GM23338 (cell line): ENCODE data around the gene NOP9. TPM values are rescaled to one million over a fixed set of nuclear protein-coding genes. Genes with fewer than 3 reads are reported as not detected.

Source experiments
- ATAC-seq: fragments of 200-7000 bp; cut with Tn5 transposase; 3 replicates; pipeline ENCODE4 v1.9.1; 2020
- DNase-seq: peaks from one replicate; pipeline ENCODE4 v3.0.0-alpha.2; 2015; ENCODE audit warnings: low spot score
- H2AFZ ChIP-seq: fragments of 200-600 bp; sonication (generic); 2 replicates; pipeline ENCODE4 v1.8.0; 2016; ENCODE audit warnings: antibody characterized with exemption, mild to moderate bottlenecking, moderate library complexity
- H3F3A ChIP-seq: fragments of 200-600 bp; sonication (generic); replicated peaks from 2 replicates; pipeline ENCODE4 v1.8.0; 2017; ENCODE audit warnings: antibody characterized with exemption, mixed run types, low read depth
- H3K27ac ChIP-seq: fragments of 200-600 bp; sonication (generic); 2 replicates; pipeline ENCODE4 v1.6.1; 2016; ENCODE audit warnings: low read depth
- H3K27me3 ChIP-seq: fragments of 200-600 bp; sonication (generic); 2 replicates; pipeline ENCODE4 v1.8.0; 2016; ENCODE audit warnings: mild to moderate bottlenecking, mixed run types, moderate library complexity; ENCODE audit not compliant: insufficient read depth
- H3K36me3 ChIP-seq: fragments of 200-600 bp; sonication (generic); 2 replicates; pipeline ENCODE4 v1.8.0; 2016; ENCODE audit warnings: mild to moderate bottlenecking; ENCODE audit not compliant: insufficient read depth
- H3K4me1 ChIP-seq: fragments of 200-600 bp; sonication (generic); 2 replicates; pipeline ENCODE4 v1.8.0; 2016; ENCODE audit warnings: mild to moderate bottlenecking, moderate library complexity; ENCODE audit not compliant: insufficient read depth
- H3K4me2 ChIP-seq: fragments of 200-600 bp; sonication (generic); 2 replicates; pipeline ENCODE4 v1.7.1; 2017; ENCODE audit warnings: mixed run types
- H3K4me3 ChIP-seq: fragments of 200-600 bp; sonication (generic); 2 replicates; pipeline ENCODE4 v1.6.1; 2016; ENCODE audit warnings: mixed run types
- H3K79me2 ChIP-seq: fragments of 200-600 bp; sonication (generic); replicated peaks from 2 replicates; pipeline ENCODE4 v1.8.0; 2017; ENCODE audit warnings: mild to moderate bottlenecking; ENCODE audit not compliant: insufficient read depth
- H3K9me2 ChIP-seq: fragments of 200-600 bp; sonication (generic); 2 replicates; pipeline ENCODE4 v1.8.0; 2017; ENCODE audit not compliant: insufficient read depth
- H4K20me1 ChIP-seq: fragments of 200-600 bp; sonication (generic); replicated peaks from 2 replicates; pipeline ENCODE4 v1.8.0; 2017; ENCODE audit warnings: mild to moderate bottlenecking; ENCODE audit not compliant: insufficient read depth
- H3K27ac Mint-ChIP-seq: 2 replicates; pipeline ENCODE4 v1.8.0; 2020; ENCODE audit warnings: inconsistent platforms, mild to moderate bottlenecking, moderate library complexity, mixed read lengths
- H3K27me3 Mint-ChIP-seq: 3 replicates; pipeline ENCODE4 v1.8.0; 2022; ENCODE audit warnings: low read depth, mild to moderate bottlenecking, moderate library complexity, mixed read lengths, inconsistent platforms; ENCODE audit not compliant: insufficient read depth, poor library complexity
- H3K36me3 Mint-ChIP-seq: 3 replicates; pipeline ENCODE4 v1.8.0; 2021; ENCODE audit warnings: low read depth, mild to moderate bottlenecking, inconsistent platforms, moderate library complexity, mixed read lengths
- H3K4me1 Mint-ChIP-seq: 3 replicates; pipeline ENCODE4 v1.8.0; 2020; ENCODE audit warnings: mild to moderate bottlenecking, inconsistent platforms, mixed read lengths
- H3K4me3 Mint-ChIP-seq: 3 replicates; pipeline ENCODE4 v1.8.0; 2021; ENCODE audit warnings: moderate library complexity, mild to moderate bottlenecking, inconsistent platforms, mixed read lengths
- H3K9me3 Mint-ChIP-seq: 3 replicates; pipeline ENCODE4 v1.8.0; 2020; ENCODE audit warnings: moderate library complexity, mild to moderate bottlenecking, inconsistent platforms, mixed read lengths
- CREB1 ChIP-seq: fragments of 250-450 bp; sonication (Bioruptor Pico); IDR thresholded peaks from 2 replicates; pipeline ENCODE4 v1.5.0; 2020; ENCODE audit warnings: low read depth, mild to moderate bottlenecking, moderate library complexity
- ZNF331 ChIP-seq: fragments of 250-450 bp; sonication (Bioruptor Pico); IDR thresholded peaks from 2 replicates; pipeline ENCODE4 v1.5.0; 2020; ENCODE audit warnings: low read depth, mild to moderate bottlenecking, moderate library complexity
- polyA plus RNA-seq: library from polyadenylated mRNA; unstranded; fragments of >200 nt; fragmentation: Nextera tagmentation; extraction: Ambion mirVana; gene quantifications from 2 replicates; pipeline ENCODE4 v1.2.1, GENCODE V29; 2016
- total RNA-seq: library from RNA; depleted of rRNA; stranded (reverse); fragments of >200 nt; shearing (Covaris generic); gene quantifications from 2 replicates; pipeline ENCODE4 v1.2.3, GENCODE V29; 2014
- TF ChIP-seq, protein P1 (sequence below): fragments of 250-450 bp; sonication (Bioruptor Pico); IDR thresholded peaks from 2 replicates; pipeline ENCODE4 v1.5.0; 2020; ENCODE audit warnings: mild to moderate bottlenecking, moderate library complexity
- TF ChIP-seq, protein P2 (sequence below): IDR thresholded peaks from one replicate; pipeline ENCODE4 v1.6.1; 2018; ENCODE audit warnings: antibody characterized with exemption; ENCODE audit not compliant: unreplicated experiment

Gene NOP9
- total and polyA plus RNA-seq, 2 experiments from 2014 or later, result 7.9 to 32.8 TPM

GRCh38 chr14:24274101-24274543 is 25.5 kb upstream of the NOP9 start (continued):
- TF ChIP-seq, protein P1, sequence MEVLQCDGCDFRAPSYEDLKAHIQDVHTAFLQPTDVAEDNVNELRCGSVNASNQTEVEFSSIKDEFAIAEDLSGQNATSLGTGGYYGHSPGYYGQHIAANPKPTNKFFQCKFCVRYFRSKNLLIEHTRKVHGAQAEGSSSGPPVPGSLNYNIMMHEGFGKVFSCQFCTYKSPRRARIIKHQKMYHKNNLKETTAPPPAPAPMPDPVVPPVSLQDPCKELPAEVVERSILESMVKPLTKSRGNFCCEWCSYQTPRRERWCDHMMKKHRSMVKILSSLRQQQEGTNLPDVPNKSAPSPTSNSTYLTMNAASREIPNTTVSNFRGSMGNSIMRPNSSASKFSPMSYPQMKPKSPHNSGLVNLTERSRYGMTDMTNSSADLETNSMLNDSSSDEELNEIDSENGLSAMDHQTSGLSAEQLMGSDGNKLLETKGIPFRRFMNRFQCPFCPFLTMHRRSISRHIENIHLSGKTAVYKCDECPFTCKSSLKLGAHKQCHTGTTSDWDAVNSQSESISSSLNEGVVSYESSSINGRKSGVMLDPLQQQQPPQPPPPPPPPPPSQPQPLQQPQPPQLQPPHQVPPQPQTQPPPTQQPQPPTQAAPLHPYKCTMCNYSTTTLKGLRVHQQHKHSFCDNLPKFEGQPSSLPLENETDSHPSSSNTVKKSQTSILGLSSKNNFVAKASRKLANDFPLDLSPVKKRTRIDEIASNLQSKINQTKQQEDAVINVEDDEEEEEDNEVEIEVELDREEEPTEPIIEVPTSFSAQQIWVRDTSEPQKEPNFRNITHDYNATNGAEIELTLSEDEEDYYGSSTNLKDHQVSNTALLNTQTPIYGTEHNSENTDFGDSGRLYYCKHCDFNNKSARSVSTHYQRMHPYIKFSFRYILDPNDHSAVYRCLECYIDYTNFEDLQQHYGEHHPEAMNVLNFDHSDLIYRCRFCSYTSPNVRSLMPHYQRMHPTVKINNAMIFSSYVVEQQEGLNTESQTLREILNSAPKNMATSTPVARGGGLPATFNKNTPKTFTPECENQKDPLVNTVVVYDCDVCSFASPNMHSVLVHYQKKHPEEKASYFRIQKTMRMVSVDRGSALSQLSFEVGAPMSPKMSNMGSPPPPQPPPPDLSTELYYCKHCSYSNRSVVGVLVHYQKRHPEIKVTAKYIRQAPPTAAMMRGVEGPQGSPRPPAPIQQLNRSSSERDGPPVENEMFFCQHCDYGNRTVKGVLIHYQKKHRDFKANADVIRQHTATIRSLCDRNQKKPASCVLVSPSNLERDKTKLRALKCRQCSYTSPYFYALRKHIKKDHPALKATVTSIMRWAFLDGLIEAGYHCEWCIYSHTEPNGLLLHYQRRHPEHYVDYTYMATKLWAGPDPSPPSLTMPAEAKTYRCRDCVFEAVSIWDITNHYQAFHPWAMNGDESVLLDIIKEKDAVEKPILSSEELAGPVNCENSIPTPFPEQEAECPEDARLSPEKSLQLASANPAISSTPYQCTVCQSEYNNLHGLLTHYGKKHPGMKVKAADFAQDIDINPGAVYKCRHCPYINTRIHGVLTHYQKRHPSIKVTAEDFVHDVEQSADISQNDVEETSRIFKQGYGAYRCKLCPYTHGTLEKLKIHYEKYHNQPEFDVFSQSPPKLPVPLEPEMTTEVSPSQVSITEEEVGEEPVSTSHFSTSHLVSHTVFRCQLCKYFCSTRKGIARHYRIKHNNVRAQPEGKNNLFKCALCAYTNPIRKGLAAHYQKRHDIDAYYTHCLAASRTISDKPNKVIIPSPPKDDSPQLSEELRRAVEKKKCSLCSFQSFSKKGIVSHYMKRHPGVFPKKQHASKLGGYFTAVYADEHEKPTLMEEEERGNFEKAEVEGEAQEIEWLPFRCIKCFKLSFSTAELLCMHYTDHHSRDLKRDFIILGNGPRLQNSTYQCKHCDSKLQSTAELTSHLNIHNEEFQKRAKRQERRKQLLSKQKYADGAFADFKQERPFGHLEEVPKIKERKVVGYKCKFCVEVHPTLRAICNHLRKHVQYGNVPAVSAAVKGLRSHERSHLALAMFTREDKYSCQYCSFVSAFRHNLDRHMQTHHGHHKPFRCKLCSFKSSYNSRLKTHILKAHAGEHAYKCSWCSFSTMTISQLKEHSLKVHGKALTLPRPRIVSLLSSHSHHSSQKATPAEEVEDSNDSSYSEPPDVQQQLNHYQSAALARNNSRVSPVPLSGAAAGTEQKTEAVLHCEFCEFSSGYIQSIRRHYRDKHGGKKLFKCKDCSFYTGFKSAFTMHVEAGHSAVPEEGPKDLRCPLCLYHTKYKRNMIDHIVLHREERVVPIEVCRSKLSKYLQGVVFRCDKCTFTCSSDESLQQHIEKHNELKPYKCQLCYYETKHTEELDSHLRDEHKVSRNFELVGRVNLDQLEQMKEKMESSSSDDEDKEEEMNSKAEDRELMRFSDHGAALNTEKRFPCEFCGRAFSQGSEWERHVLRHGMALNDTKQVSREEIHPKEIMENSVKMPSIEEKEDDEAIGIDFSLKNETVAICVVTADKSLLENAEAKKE (CRISPR knock-in tag), result no peak

DNA sequence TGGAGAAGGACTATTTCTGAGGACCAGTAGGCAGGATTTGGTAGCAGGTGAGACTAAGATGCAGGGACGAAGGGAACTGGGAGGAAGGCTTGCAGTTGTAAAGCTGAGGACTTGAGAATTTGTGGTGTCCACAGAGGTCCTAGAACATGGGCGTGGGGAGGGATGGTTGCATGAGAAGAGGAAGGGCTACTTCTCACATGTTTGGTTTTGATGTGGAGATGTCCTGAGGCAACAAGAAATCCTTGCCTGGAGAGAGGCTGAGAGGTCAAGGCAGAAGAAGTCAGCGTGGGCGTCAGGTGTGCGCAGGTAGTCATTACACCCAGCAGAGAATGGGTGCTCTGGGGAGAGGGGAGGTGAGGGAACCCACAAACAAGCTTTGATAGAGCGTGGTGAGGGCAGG is 22.6 kb upstream of the NOP9 start:
- Histone ChIP-seq H3K79me2 (no peaks in the 10 kb centered on the region; the same call in 1 of the 2 replicates), H3K27me3 (no peaks in the 10 kb centered on the region), H3K27ac (no peak overlapping the region), H3F3A (peaks cover 5% of the 10 kb centered on the region; the same call in 1 of the 2 replicates), H3K9me2 (no peaks in the 10 kb centered on the region), H3K4me2 (no peak overlapping the region), H4K20me1 (no peaks in the 10 kb centered on the region; the same call in 1 of the 2 replicates), H3K4me3 (no peak overlapping the region), H3K4me1 (peaks cover 7% of the 10 kb centered on the region), H3K36me3 (no peaks in the 10 kb centered on the region), H2AFZ (no peak overlapping the region)
- Mint-ChIP-seq H3K27me3 (peaks cover 10% of the 10 kb centered on the region), H3K27ac (no peak overlapping the region), H3K36me3 (no peaks in the 10 kb centered on the region; the same call in 2 of the 3 replicates), H3K9me3 (no peaks in the 10 kb centered on the region), H3K4me3 (no peak overlapping the region), H3K4me1 (peaks cover 16% of the 10 kb centered on the region)
- no peak for DNase-seq
- TF ChIP-seq ZNF331 (CRISPR knock-in tag) (no peak), CREB1 (no peak)
- TF ChIP-seq, protein P1 (CRISPR knock-in tag), result no peak
- TF ChIP-seq, protein P2, sequence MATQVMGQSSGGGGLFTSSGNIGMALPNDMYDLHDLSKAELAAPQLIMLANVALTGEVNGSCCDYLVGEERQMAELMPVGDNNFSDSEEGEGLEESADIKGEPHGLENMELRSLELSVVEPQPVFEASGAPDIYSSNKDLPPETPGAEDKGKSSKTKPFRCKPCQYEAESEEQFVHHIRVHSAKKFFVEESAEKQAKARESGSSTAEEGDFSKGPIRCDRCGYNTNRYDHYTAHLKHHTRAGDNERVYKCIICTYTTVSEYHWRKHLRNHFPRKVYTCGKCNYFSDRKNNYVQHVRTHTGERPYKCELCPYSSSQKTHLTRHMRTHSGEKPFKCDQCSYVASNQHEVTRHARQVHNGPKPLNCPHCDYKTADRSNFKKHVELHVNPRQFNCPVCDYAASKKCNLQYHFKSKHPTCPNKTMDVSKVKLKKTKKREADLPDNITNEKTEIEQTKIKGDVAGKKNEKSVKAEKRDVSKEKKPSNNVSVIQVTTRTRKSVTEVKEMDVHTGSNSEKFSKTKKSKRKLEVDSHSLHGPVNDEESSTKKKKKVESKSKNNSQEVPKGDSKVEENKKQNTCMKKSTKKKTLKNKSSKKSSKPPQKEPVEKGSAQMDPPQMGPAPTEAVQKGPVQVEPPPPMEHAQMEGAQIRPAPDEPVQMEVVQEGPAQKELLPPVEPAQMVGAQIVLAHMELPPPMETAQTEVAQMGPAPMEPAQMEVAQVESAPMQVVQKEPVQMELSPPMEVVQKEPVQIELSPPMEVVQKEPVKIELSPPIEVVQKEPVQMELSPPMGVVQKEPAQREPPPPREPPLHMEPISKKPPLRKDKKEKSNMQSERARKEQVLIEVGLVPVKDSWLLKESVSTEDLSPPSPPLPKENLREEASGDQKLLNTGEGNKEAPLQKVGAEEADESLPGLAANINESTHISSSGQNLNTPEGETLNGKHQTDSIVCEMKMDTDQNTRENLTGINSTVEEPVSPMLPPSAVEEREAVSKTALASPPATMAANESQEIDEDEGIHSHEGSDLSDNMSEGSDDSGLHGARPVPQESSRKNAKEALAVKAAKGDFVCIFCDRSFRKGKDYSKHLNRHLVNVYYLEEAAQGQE, result no peak
- no peak for ATAC-seq
